ENCODE data around the gene PPARG.

PPARG gene

DNA sequence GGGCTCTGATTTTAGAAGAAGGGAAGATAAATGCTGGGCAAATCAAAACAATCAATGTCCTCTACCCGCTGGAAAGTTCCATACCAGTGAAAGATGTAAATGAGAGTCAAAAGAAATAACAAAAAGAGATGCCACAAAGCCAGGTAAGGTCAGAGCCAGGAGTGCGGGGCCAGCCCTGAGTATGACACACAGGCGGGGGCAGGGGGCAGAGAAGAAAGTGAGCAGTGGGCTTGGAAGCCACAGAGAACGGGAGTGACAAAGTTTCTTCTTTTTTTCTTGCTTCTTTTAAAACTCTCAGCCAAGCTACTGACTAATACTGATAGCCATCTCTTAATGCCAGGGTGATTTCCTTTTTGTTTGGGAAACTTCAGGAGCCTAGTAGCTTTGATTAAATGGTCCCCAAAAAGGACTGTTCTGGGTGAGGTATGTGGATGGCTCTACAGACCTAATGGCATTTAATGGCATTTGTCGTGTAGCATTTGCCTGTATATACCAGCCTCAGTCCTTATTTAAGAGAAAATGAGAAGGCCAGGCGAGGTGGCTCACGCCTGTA lies 172.3 kb downstream of the PPARG start:
- TF ChIP-seq POLR2AphosphoS5 (IDR thresholded peaks at IDR 0.05; ENCODE audit: low read depth) (no peak), GABPA (IDR thresholded peaks at IDR 0.05; ENCODE audit: low read depth) (no peak), SPI1 (IDR thresholded peaks at IDR 0.05; ENCODE audit: borderline replicate concordance, low read depth) (no peak)
- TF ChIP-seq, protein P1, sequence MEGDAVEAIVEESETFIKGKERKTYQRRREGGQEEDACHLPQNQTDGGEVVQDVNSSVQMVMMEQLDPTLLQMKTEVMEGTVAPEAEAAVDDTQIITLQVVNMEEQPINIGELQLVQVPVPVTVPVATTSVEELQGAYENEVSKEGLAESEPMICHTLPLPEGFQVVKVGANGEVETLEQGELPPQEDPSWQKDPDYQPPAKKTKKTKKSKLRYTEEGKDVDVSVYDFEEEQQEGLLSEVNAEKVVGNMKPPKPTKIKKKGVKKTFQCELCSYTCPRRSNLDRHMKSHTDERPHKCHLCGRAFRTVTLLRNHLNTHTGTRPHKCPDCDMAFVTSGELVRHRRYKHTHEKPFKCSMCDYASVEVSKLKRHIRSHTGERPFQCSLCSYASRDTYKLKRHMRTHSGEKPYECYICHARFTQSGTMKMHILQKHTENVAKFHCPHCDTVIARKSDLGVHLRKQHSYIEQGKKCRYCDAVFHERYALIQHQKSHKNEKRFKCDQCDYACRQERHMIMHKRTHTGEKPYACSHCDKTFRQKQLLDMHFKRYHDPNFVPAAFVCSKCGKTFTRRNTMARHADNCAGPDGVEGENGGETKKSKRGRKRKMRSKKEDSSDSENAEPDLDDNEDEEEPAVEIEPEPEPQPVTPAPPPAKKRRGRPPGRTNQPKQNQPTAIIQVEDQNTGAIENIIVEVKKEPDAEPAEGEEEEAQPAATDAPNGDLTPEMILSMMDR (IDR thresholded peaks at IDR 0.05; ENCODE audit: insufficient read depth, low read length) = no peak
- TF ChIP-seq, protein P2, sequence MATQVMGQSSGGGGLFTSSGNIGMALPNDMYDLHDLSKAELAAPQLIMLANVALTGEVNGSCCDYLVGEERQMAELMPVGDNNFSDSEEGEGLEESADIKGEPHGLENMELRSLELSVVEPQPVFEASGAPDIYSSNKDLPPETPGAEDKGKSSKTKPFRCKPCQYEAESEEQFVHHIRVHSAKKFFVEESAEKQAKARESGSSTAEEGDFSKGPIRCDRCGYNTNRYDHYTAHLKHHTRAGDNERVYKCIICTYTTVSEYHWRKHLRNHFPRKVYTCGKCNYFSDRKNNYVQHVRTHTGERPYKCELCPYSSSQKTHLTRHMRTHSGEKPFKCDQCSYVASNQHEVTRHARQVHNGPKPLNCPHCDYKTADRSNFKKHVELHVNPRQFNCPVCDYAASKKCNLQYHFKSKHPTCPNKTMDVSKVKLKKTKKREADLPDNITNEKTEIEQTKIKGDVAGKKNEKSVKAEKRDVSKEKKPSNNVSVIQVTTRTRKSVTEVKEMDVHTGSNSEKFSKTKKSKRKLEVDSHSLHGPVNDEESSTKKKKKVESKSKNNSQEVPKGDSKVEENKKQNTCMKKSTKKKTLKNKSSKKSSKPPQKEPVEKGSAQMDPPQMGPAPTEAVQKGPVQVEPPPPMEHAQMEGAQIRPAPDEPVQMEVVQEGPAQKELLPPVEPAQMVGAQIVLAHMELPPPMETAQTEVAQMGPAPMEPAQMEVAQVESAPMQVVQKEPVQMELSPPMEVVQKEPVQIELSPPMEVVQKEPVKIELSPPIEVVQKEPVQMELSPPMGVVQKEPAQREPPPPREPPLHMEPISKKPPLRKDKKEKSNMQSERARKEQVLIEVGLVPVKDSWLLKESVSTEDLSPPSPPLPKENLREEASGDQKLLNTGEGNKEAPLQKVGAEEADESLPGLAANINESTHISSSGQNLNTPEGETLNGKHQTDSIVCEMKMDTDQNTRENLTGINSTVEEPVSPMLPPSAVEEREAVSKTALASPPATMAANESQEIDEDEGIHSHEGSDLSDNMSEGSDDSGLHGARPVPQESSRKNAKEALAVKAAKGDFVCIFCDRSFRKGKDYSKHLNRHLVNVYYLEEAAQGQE (IDR thresholded peaks at IDR 0.05; ENCODE audit: insufficient replicate concordance, low read depth) = no peak
- H3K4me3 ChIP-seq (replicated peaks; ENCODE audit: insufficient read depth, low read length) = no peak overlapping the region
- H3K27me3 ChIP-seq (ENCODE audit: insufficient read depth, poor library complexity, severe bottlenecking) = no peaks in the 10 kb centered on the region
- H3K27ac ChIP-seq (replicated peaks) = peak overlapping the region; percentile 66
- no peak for DNase-seq (ENCODE audit: low read depth in 1 of 2, low spot score in 1 of 2)

DNA sequence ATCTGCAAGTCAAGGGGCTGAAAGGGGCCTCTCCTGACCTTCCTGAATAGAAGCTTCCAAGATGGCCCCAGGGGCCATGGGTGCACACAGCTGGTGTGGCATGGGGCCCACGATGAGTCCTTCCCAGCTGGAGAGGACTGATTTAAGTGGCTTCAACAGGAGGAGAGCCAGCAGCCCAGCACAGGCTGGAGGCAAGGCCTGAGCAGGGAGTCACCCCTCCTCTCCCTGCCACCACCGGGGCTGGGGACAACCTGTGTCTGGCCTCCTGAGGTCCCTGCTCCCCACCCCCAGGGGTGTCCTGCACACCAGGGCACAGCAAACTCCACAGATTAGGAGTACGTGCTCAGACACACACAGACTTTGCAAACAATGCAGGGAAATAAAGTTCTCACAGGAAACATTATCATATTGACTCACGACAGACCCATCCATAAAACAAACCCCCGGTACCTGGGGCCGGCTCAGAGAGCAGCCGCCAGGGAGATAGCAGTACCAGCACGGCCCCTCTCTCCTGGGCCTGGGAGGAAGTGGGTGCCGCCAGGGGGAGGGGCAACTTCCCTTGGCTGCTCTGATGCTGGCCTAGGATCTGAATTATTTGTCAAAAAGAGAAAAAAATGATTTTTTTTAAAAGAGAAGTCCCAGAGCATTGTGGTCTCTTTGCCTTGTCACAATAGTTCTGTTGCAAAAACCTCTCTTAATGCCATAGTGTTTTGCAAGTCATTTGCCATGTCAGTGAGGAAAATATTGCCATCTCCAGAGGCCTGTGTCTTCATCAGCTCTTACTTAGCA lies 173.5 kb downstream of the PPARG start:
- no peak overlapping the region for H3K4me3 ChIP-seq (replicated peaks; ENCODE audit: insufficient read depth, low read length)

DNA sequence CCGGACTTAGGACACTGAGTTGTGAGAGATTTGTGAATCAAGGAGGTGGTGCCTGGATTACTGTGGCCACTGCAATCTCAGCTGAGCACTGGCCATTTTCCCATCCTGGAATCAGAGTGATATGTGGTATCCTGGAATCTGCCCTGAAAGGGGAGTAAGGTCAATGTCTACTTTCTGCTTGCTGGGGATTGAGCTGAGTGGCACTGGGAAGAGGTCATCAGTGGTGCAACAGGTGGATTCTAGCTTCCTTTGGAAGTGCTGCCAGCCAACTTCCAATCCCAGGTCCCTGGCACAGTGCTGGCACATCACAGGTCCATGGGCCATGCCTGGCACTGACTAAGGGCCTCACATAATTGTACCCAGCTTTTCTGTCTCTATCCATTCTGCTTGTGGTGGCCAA lies 174.8 kb downstream of the PPARG start:
- DNase-seq (ENCODE audit: low read depth in 1 of 2, low spot score in 1 of 2) = no peak
- Histone ChIP-seq H3K27ac (replicated peaks) (peak overlapping the region; percentile 66), H3K4me3 (replicated peaks; ENCODE audit: insufficient read depth, low read length) (no peak overlapping the region), H3K27me3 (ENCODE audit: insufficient read depth, poor library complexity, severe bottlenecking) (no peaks in the 10 kb centered on the region)
- TF ChIP-seq, protein P2 (IDR thresholded peaks at IDR 0.05; ENCODE audit: insufficient replicate concordance, low read depth) = no peak
- TF ChIP-seq, protein P1 (IDR thresholded peaks at IDR 0.05; ENCODE audit: insufficient read depth, low read length) = no peak
- TF ChIP-seq SPI1 (IDR thresholded peaks at IDR 0.05; ENCODE audit: borderline replicate concordance, low read depth) (no peak), POLR2AphosphoS5 (IDR thresholded peaks at IDR 0.05; ENCODE audit: low read depth) (no peak)

More for the DNA sequence above, 173.5 kb downstream of the PPARG start:
- TF ChIP-seq POLR2AphosphoS5 (IDR thresholded peaks at IDR 0.05; ENCODE audit: low read depth) (peak; percentile 54), GABPA (IDR thresholded peaks at IDR 0.05; ENCODE audit: low read depth) (no peak), SPI1 (IDR thresholded peaks at IDR 0.05; ENCODE audit: borderline replicate concordance, low read depth) (peak; percentile 90)
- TF ChIP-seq, protein P2 (IDR thresholded peaks at IDR 0.05; ENCODE audit: insufficient replicate concordance, low read depth) = peak; percentile 16
- peak overlapping the region; percentile 66 for H3K27ac ChIP-seq (replicated peaks)
- peak; percentile 71 to 85 for DNase-seq (ENCODE audit: low read depth in 1 of 2, low spot score in 1 of 2)
- H3K27me3 ChIP-seq (ENCODE audit: insufficient read depth, poor library complexity, severe bottlenecking) = no peaks in the 10 kb centered on the region
